Retinal pigment epithelial cell (primary cell): ENCODE results near the gene CFAP77.
A peak's percentile ranks its signal among the peaks of the same experiment; 100 is the strongest.

Experiments
- DNase-seq: peaks from one replicate; pipeline ENCODE4 v3.0.0-alpha.2; 2010; ENCODE audit warnings: low read depth
- H3K4me3 ChIP-seq: 2 replicates; pipeline ENCODE4 v1.5.1; 2011; ENCODE audit warnings: mild to moderate bottlenecking, low read length, control low read depth, moderate library complexity
- TF ChIP-seq, protein P1 (sequence below): conservative IDR thresholded peaks from 2 replicates; pipeline ENCODE4 v1.5.1; 2011; ENCODE audit warnings: low read depth, low read length, control low read depth, inconsistent platforms

The CFAP77 gene

DNA sequence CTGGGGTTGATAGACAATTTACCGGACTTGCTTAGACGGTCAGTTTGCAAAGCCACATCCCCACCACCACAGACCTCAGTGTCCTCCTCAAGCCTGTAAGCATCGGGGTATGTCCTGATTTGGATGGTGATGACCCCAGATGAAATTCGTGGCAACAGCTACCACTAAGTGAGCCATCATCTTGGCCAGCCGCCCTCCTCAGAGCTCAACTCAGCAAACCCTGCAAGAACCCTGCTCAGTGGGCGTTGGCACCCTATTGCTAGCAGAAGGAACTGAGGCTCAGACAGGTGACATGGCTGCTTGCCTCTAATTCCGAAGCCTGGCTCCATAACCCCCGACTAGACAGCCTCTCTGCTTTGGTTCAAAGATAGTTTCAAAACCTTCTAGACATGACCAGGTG, 131.0 kb downstream of the CFAP77 start:
- TF ChIP-seq, protein P1, sequence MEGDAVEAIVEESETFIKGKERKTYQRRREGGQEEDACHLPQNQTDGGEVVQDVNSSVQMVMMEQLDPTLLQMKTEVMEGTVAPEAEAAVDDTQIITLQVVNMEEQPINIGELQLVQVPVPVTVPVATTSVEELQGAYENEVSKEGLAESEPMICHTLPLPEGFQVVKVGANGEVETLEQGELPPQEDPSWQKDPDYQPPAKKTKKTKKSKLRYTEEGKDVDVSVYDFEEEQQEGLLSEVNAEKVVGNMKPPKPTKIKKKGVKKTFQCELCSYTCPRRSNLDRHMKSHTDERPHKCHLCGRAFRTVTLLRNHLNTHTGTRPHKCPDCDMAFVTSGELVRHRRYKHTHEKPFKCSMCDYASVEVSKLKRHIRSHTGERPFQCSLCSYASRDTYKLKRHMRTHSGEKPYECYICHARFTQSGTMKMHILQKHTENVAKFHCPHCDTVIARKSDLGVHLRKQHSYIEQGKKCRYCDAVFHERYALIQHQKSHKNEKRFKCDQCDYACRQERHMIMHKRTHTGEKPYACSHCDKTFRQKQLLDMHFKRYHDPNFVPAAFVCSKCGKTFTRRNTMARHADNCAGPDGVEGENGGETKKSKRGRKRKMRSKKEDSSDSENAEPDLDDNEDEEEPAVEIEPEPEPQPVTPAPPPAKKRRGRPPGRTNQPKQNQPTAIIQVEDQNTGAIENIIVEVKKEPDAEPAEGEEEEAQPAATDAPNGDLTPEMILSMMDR, result no peak
- H3K4me3 ChIP-seq, result no peak overlapping the region
- no peak for DNase-seq

- DNase-seq, result no peak
- no peak overlapping the region for H3K4me3 ChIP-seq
- TF ChIP-seq, protein P1, result no peak
These were observed 132.1 kb downstream of the CFAP77 start for GRCh38 chr9:132541870-132542830.

GRCh38 chr9:132543251-132543650, 133.2 kb downstream of the CFAP77 start:
- H3K4me3 ChIP-seq, result no peak overlapping the region
- TF ChIP-seq, protein P1, result no peak
- no peak for DNase-seq

- TF ChIP-seq, protein P1, result no peak
- no peak for DNase-seq
- H3K4me3 ChIP-seq, result no peak overlapping the region
These were observed 133.9 kb downstream of the CFAP77 start for GRCh38 chr9:132543960-132544359.

DNA sequence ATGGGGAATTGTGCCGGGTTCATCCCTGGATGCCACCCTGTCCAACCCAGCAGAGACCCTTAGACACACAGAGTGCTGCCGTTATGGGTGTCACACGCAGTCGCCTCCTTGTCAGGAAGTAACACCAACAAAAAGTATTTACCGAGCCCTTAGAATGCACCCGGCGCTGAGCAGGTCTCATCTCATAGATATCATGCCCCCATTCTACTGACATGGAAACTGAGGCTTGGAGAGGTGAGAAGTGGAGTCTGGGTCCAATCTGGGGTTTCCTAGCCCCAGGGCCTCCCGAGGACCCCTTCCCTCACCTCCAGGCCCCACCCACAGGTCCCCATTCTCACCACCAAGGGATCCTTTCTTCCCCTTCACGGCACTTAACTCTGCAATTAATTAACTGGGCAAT, 135.6 kb downstream of the CFAP77 start:
- H3K4me3 ChIP-seq, result no peak overlapping the region
- TF ChIP-seq, protein P1, result no peak
- DNase-seq, result no peak

- H3K4me3 ChIP-seq, result peak overlapping the region; percentile 36
- no peak for DNase-seq
- TF ChIP-seq, protein P1, result peak; percentile 65
These were observed 136.4 kb downstream of the CFAP77 start for GRCh38 chr9:132546148-132547051.
